IMR-90 (cell line): ENCODE data around the gene HS2ST1. TPM values are rescaled to one million over a fixed set of nuclear protein-coding genes. Genes with fewer than 3 reads are reported as not detected.

Experiments
- ATAC-seq: fragments of 200-7000 bp; cut with Tn5 transposase; 2 replicates; pipeline ENCODE4 v1.9.1; 2020; ENCODE audit warnings: low read depth, mild to moderate bottlenecking, moderate library complexity
- BruUV-seq: library from RNA; stranded (reverse); fragments of 400-500 nt; replicated peaks from 2 replicates; lab custom pipeline; 2021; lab: Mats Ljungman, UMichigan
- CTCF ChIA-PET: fragments of 300-600 bp; formaldehyde crosslinking; extraction: SDS; loops from one replicate; lab custom pipeline; 2021; ENCODE audit warnings: antibody characterized with exemption; lab: Yijun Ruan, JAX
- POLR2A ChIA-PET: fragments of 300-600 bp; sonication (Branson Sonifier 250); formaldehyde crosslinking; loops from one replicate; lab custom pipeline; 2022; ENCODE audit warnings: antibody characterized with exemption; ENCODE audit not compliant: unreplicated experiment; lab: Charles Lee
- DNase-seq: peaks from one replicate; pipeline ENCODE4 v3.0.0; 2013
- H2AFZ ChIP-seq: replicated peaks from 2 replicates; pipeline ENCODE3; 2013; ENCODE audit warnings: low read length, mild to moderate bottlenecking; ENCODE audit not compliant: poor library complexity
- H2AK5ac ChIP-seq: 2 replicates; pipeline ENCODE4 v1.6.1; 2013; ENCODE audit warnings: low read depth, low read length, inconsistent platforms
- H2AK9ac ChIP-seq: replicated peaks from 2 replicates; pipeline ENCODE3; 2013; ENCODE audit warnings: mild to moderate bottlenecking, low read depth, low read length, moderate library complexity; ENCODE audit not compliant: poor library complexity
- H2BK120ac ChIP-seq: 2 replicates; pipeline ENCODE4 v1.6.1; 2013; ENCODE audit warnings: low read depth, low read length, inconsistent platforms
- H2BK15ac ChIP-seq: 3 replicates; pipeline ENCODE4 v1.6.1; 2013; ENCODE audit warnings: low read depth, low read length, inconsistent platforms
- H2BK20ac ChIP-seq: 2 replicates; pipeline ENCODE4 v1.6.1; 2013; ENCODE audit warnings: low read depth, mild to moderate bottlenecking, inconsistent platforms, low read length, moderate library complexity
- H2BK5ac ChIP-seq: 2 replicates; pipeline ENCODE4 v1.6.1; 2013; ENCODE audit warnings: mild to moderate bottlenecking, low read depth, low read length, inconsistent platforms; ENCODE audit not compliant: poor library complexity, severe bottlenecking
- H3K14ac ChIP-seq: replicated peaks from 2 replicates; pipeline ENCODE4 v1.6.1; 2013; ENCODE audit warnings: low read depth, low read length, inconsistent platforms
- H3K18ac ChIP-seq: 2 replicates; pipeline ENCODE4 v1.6.1; 2013; ENCODE audit warnings: low read depth, low read length, control low read depth
- H3K23ac ChIP-seq: 2 replicates; pipeline ENCODE4 v1.6.1; 2013; ENCODE audit warnings: low read depth, low read length, inconsistent platforms
- H3K27ac ChIP-seq: 2 replicates; pipeline ENCODE4 v1.5.1; 2013; ENCODE audit warnings: mild to moderate bottlenecking, control low read depth, low read length; ENCODE audit not compliant: insufficient read depth
- H3K27me3 ChIP-seq: 2 replicates; pipeline ENCODE4 v1.6.1; 2013; ENCODE audit warnings: low read length; ENCODE audit not compliant: control insufficient read depth, insufficient read depth
- H3K36me3 ChIP-seq: 2 replicates; pipeline ENCODE4 v1.6.1; 2013; ENCODE audit warnings: low read length, mixed read lengths; ENCODE audit not compliant: control insufficient read depth, insufficient read depth
- H3K4ac ChIP-seq: 2 replicates; pipeline ENCODE4 v1.6.1; 2013; ENCODE audit warnings: low read depth, low read length, inconsistent platforms
- H3K4me1 ChIP-seq: 2 replicates; pipeline ENCODE4 v1.6.1; 2013; ENCODE audit warnings: low read length, mixed read lengths; ENCODE audit not compliant: control insufficient read depth, insufficient read depth
- H3K4me2 ChIP-seq: 2 replicates; pipeline ENCODE4 v1.6.1; 2013; ENCODE audit warnings: low read depth, mild to moderate bottlenecking, control low read depth, low read length, moderate library complexity
- H3K4me3 ChIP-seq: 2 replicates; pipeline ENCODE4 v1.5.1; 2013; ENCODE audit warnings: low read depth, mild to moderate bottlenecking, control low read depth, low read length, moderate library complexity; ENCODE audit not compliant: insufficient read depth
- H3K56ac ChIP-seq: 2 replicates; pipeline ENCODE4 v1.6.1; 2013; ENCODE audit warnings: low read length, inconsistent platforms; ENCODE audit not compliant: insufficient read depth; ENCODE audit errors: extremely low read depth
- H3K79me1 ChIP-seq, 2 experiments: 2 replicates each; pipeline ENCODE4 v1.6.1; 2013; ENCODE audit warnings: low read length in 2 of 2, inconsistent platforms in 1 of 2, low read depth in 1 of 2
- H3K9ac ChIP-seq: 2 replicates; pipeline ENCODE4 v1.6.1; 2013; ENCODE audit warnings: low read depth, low read length, control low read depth
- H3K9me1 ChIP-seq: 2 replicates; pipeline ENCODE4 v1.6.1; 2013; ENCODE audit warnings: low read length, inconsistent platforms; ENCODE audit not compliant: insufficient read depth
- H3K9me3 ChIP-seq: 2 replicates; pipeline ENCODE4 v1.6.1; 2013; ENCODE audit warnings: low read length; ENCODE audit not compliant: control insufficient read depth, insufficient read depth
- H4K20me1 ChIP-seq: 2 replicates; pipeline ENCODE4 v1.6.1; 2013; ENCODE audit warnings: low read length, inconsistent platforms; ENCODE audit not compliant: insufficient read depth
- H4K5ac ChIP-seq: 2 replicates; pipeline ENCODE4 v1.6.1; 2013; ENCODE audit warnings: mild to moderate bottlenecking, low read depth, low read length, control low read depth
- H4K8ac ChIP-seq, 2 experiments: 2 replicates each; pipeline ENCODE4 v1.6.1; 2013; ENCODE audit warnings: low read depth in 2 of 2, low read length in 2 of 2, control low read depth in 1 of 2, inconsistent platforms in 1 of 2
- H4K91ac ChIP-seq: 2 replicates; pipeline ENCODE4 v1.6.1; 2013; ENCODE audit warnings: low read depth, low read length, inconsistent platforms; ENCODE audit not compliant: insufficient read depth
- CEBPB ChIP-seq: IDR thresholded peaks from 2 replicates; pipeline ENCODE4 v1.6.1; 2012; ENCODE audit warnings: low read depth, low read length, improper control_type of control experiment
- FOS ChIP-seq: fragments of 150-350 bp; IDR thresholded peaks from 2 replicates; pipeline ENCODE4 v1.6.1; 2016; ENCODE audit warnings: low read depth, low read length
- MAFK ChIP-seq: IDR thresholded peaks from 2 replicates; pipeline ENCODE4 v1.6.1; 2012; ENCODE audit warnings: low read depth, low read length, improper control_type of control experiment
- MXI1 ChIP-seq: IDR thresholded peaks from 2 replicates; pipeline ENCODE4 v1.6.1; 2012; ENCODE audit warnings: low read depth, mild to moderate bottlenecking, low read length, moderate library complexity, borderline replicate concordance
- NFE2L2 ChIP-seq: fragments of 150-350 bp; IDR thresholded peaks from 2 replicates; pipeline ENCODE4 v1.6.1; 2016; ENCODE audit warnings: low read depth, mild to moderate bottlenecking, low read length
- RCOR1 ChIP-seq: IDR thresholded peaks from 2 replicates; pipeline ENCODE4 v1.6.1; 2012; ENCODE audit warnings: mild to moderate bottlenecking, low read length, improper control_type of control experiment; ENCODE audit not compliant: insufficient replicate concordance
- dilution Hi-C: fragments of 300-500 bp; cut with HindIII; formaldehyde crosslinking; loops from one replicate; pipeline ENCODE4 v1.14.3; 2018; ENCODE audit warnings: low sequenced_read_pairs; ENCODE audit not compliant: unreplicated experiment
- in situ Hi-C: fragments of 300-500 bp; cut with MboI; formaldehyde crosslinking; loops from 3 replicates; pipeline ENCODE4 v1.14.3; 2019; ENCODE audit warnings: low sequenced_read_pairs, inconsistent platforms, mixed read lengths
- intact Hi-C: fragments of 100-400 bp; cut with micrococcal nuclease; formaldehyde crosslinking; loops from 2 replicates; pipeline ENCODE4 v1.10.0; 2022
- polyA plus RNA-seq, 3 experiments: library from polyadenylated mRNA; depleted of rRNA; stranded (reverse); fragments of >200 nt; gene quantifications; 2 replicates each; pipeline ENCODE4 v1.2.3, GENCODE V29; 2012; ENCODE audit warnings: low replicate concordance in 1 of 3
- total RNA-seq: library from RNA; depleted of rRNA; stranded (reverse); fragments of >200 nt; gene quantifications from 2 replicates; pipeline ENCODE4 v1.2.3, GENCODE V29; 2012
- TF ChIP-seq, protein P1 (sequence below): fragments of 150-350 bp; IDR thresholded peaks from 2 replicates; pipeline ENCODE4 v1.6.1; 2016; ENCODE audit warnings: low read depth, mild to moderate bottlenecking, low read length, moderate library complexity, borderline replicate concordance
- TF ChIP-seq, protein P2 (sequence below): fragments of 150-350 bp; IDR thresholded peaks from 2 replicates; pipeline ENCODE4 v1.6.1; 2017; ENCODE audit warnings: mild to moderate bottlenecking, antibody characterized with exemption, low read length, low read depth

HS2ST1 gene
- total and polyA plus RNA-seq, 2 of the 4 experiments (the other 2 are of a cell fraction): 7.8 to 13.1 TPM

DNA sequence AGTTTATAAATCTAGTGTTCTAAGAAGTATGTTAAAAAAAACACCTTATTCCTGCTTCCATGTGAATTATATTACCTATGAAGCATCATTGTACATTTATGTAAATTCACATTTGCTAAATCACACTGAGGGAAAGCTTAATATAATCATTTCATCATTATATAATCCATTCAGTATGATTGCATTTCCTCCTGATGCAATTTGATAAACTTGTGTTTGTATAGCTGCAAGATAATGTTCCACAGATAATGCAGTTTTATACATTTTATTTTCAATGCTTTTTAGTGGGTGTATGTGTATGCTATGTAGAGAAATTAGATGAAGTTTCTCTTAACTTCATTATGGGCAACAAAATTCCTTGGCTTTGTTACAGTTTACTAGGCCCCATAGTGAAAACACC is 79.6 kb downstream of the HS2ST1 start:
- no peaks in the 10 kb centered on the region for H3K4me1 ChIP-seq
- dilution Hi-C loops (no loop called here), in situ Hi-C loops (no loop called here), intact Hi-C loops (no loop called here)
- H3K4me3 ChIP-seq: no peak overlapping the region
- H4K91ac ChIP-seq: no peak overlapping the region
- ChIA-PET POLR2A (no interaction called here), CTCF (interaction anchor here (0.6 kb wide), 1 partner anchor 114 kb away, joined by 5 read pairs; no protein-coding TSS in a partner anchor)
- BruUV-seq: no TSS peak
- no peaks in the 10 kb centered on the region for H3K27me3 ChIP-seq
- no peak overlapping the region for H3K27ac ChIP-seq
- H2BK20ac ChIP-seq: no peak overlapping the region
- no peaks in the 10 kb centered on the region for H4K20me1 ChIP-seq
- ATAC-seq (no peak), DNase-seq (no peak)
- H3K4me2 ChIP-seq: no peak overlapping the region
- H3K9ac ChIP-seq: no peak overlapping the region
- no peak overlapping the region for H3K4ac ChIP-seq
- H3K56ac ChIP-seq: no peak overlapping the region
- H2AFZ ChIP-seq: no peak overlapping the region
- no peak overlapping the region for H2AK5ac ChIP-seq
- H3K9me1 ChIP-seq: no peaks in the 10 kb centered on the region
- H3K79me1 ChIP-seq: peaks cover 0 to 2% of the 10 kb centered on the region in 2 experiments; a peak in 1 of 4 replicates
- no peak overlapping the region for H3K18ac ChIP-seq
- H3K9me3 ChIP-seq: no peaks in the 10 kb centered on the region
- H2BK15ac ChIP-seq: no peak overlapping the region
- no peak overlapping the region for H4K8ac ChIP-seq
- no peak overlapping the region for H3K23ac ChIP-seq
- no peak overlapping the region for H3K14ac ChIP-seq
- H2BK120ac ChIP-seq: no peak overlapping the region
- TF ChIP-seq, protein P1, sequence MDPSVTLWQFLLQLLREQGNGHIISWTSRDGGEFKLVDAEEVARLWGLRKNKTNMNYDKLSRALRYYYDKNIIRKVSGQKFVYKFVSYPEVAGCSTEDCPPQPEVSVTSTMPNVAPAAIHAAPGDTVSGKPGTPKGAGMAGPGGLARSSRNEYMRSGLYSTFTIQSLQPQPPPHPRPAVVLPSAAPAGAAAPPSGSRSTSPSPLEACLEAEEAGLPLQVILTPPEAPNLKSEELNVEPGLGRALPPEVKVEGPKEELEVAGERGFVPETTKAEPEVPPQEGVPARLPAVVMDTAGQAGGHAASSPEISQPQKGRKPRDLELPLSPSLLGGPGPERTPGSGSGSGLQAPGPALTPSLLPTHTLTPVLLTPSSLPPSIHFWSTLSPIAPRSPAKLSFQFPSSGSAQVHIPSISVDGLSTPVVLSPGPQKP: no peak
- TF ChIP-seq, protein P2, sequence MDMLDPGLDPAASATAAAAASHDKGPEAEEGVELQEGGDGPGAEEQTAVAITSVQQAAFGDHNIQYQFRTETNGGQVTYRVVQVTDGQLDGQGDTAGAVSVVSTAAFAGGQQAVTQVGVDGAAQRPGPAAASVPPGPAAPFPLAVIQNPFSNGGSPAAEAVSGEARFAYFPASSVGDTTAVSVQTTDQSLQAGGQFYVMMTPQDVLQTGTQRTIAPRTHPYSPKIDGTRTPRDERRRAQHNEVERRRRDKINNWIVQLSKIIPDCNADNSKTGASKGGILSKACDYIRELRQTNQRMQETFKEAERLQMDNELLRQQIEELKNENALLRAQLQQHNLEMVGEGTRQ: no peak
- TF ChIP-seq NFE2L2 (no peak), MXI1 (no peak), CEBPB (no peak), FOS (no peak), MAFK (no peak), RCOR1 (no peak)
- no peak overlapping the region for H4K5ac ChIP-seq
- no peaks in the 10 kb centered on the region for H3K36me3 ChIP-seq
- H2AK9ac ChIP-seq: no peak overlapping the region
- no peak overlapping the region for H2BK5ac ChIP-seq
